ENCODE measurements around the gene MRGPRD. TPM values are rescaled to one million over a fixed set of nuclear protein-coding genes. Genes with fewer than 3 reads are reported as not detected.

Gene MRGPRD
- total and polyA plus RNA-seq, 8 donors: 0.92 TPM; not detected in 7

DNA sequence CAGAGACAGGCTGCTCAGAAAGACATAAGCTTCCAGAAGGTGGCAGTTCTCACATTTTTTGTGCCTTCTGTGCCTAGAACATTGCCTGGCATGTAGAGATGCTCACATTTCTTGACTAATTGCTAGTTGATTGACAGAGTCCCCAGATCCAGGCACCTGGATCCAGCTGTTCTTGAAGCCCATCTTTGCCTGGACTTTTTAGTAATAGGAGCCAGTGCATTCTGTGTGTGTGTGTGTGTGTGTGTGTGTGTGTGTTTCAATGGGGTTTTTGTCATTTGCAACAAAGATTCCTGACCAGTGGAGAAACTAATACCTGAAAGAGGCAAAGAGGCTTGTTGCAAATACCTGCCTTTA, 17.2 kb upstream of the MRGPRD start:
- no peak for DNase-seq
- H3K4me1 ChIP-seq: peaks cover 0 to 58% (median 31%) of the 10 kb centered on the region in 4 donors
- H3K27me3 ChIP-seq: peaks cover 0 to 14% (median 4%) of the 10 kb centered on the region in 3 donors
- TF ChIP-seq, protein P1, sequence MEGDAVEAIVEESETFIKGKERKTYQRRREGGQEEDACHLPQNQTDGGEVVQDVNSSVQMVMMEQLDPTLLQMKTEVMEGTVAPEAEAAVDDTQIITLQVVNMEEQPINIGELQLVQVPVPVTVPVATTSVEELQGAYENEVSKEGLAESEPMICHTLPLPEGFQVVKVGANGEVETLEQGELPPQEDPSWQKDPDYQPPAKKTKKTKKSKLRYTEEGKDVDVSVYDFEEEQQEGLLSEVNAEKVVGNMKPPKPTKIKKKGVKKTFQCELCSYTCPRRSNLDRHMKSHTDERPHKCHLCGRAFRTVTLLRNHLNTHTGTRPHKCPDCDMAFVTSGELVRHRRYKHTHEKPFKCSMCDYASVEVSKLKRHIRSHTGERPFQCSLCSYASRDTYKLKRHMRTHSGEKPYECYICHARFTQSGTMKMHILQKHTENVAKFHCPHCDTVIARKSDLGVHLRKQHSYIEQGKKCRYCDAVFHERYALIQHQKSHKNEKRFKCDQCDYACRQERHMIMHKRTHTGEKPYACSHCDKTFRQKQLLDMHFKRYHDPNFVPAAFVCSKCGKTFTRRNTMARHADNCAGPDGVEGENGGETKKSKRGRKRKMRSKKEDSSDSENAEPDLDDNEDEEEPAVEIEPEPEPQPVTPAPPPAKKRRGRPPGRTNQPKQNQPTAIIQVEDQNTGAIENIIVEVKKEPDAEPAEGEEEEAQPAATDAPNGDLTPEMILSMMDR (IDR thresholded peaks at IDR 0.05): no peak
- no peak for TF ChIP-seq POLR2A (IDR thresholded peaks at IDR 0.05)
- no peak for TF ChIP-seq EP300 (IDR thresholded peaks at IDR 0.05)
- TF ChIP-seq POLR2AphosphoS5 (IDR thresholded peaks at IDR 0.05): no peak
- intact Hi-C loops (cut with DNase I; ENCODE audit: low total_unique reads): no loop called here
- peak overlapping the region in 3 of 5 donors; percentile 72 to 94 (median 94) for H3K27ac ChIP-seq
- H3K9me3 ChIP-seq: no peaks in the 10 kb centered on the region
- H3K36me3 ChIP-seq: no peaks in the 10 kb centered on the region
- no peak overlapping the region for H3K4me3 ChIP-seq

DNA sequence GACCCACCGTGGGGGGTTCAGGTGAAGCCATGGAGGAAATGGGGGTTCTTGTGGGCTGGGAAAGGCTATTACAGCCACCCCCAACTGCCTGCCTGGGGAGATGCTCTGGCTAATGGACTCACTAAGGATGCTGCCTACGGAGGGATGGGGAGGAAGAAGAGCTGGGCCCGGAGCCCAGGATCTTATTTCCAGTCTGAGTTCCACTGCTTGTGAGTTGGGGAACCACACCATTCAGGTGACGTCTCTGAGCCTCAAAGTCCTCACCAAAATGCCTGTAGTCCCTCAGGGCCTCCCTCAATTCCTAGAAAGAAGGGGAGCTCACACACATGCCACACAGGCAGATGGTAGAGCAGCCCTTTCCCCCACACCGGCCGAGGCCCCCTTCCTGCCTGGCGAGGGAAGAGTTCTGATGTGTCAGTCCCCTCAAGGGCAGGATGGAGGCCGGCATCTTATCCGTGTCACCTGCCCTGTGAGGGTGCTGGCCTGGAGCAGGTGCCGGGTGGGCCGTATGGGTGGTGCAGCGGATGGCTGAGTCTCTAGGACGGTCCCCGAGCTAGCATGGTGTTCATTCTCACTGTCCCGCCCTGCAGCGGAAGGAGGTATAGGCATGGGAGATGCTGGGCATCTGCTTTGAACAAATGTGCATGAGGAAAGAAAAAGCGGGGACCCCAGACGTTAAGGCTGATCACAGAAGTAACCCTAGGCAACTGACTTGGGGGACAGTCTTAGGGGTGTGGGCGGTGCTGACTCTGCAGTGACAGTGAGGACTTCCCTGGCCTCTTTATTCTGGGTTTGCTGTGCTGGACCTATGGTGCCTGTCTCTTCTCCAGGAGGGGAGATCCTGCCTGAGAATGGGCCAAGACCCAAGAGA, 16.6 kb upstream of the MRGPRD start:
- H3K4me3 ChIP-seq: no peak overlapping the region
- intact Hi-C loops (cut with DNase I; ENCODE audit: low total_unique reads): no loop called here
- peaks cover 0 to 20% (median 10%) of the 10 kb centered on the region in 3 donors for H3K27me3 ChIP-seq
- peaks cover 0 to 52% (median 25%) of the 10 kb centered on the region in 4 donors for H3K4me1 ChIP-seq
- peak overlapping the region in 1 of 5 donors; percentile 94 for H3K27ac ChIP-seq
- no peaks in the 10 kb centered on the region for H3K36me3 ChIP-seq
- peak in 1 of 2 donors; percentile 1 for DNase-seq
- 81 to 94% (median 87%) methylated on average over 18 to 19 of the region's 19 CpGs for WGBS, 5 donors
- TF ChIP-seq, protein P1 (IDR thresholded peaks at IDR 0.05): no peak
- H3K9me3 ChIP-seq: no peaks in the 10 kb centered on the region

DNA sequence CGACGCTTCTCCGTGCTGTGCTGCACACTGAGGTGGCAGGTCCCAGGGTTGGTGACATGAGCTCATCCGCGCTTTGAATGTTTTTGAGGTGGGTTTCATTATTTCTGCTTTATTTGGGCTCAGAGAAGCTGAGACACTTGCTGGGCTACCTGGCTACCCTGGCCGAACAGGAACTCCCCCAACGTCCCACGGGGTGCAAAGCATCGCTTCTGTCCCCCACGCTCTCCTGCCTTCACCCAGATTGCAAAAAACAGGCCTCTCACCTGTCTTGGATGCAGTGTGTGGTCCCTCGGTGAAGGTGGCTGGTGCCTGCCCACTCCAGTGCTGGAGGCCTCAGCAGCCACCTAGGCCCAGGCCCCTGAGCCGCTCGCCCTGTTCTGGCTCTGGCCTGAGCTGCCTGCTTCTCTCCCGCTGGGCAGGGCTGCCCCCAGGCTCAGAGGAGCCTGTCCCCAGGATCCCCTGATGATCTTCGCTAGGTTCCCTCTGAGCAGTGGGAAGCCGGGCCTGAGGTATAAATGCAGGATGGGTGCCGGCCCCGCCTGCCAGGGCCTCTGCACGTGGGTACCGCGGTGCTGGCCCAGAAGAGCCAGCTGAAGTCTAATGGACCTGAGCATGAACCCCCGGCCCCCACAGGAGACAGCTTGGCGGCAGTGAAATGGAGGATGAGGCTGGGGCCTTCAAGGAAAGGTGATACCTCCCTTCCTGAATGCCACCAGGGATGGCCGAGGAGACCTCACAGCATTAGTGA, 15.8 kb upstream of the MRGPRD start:
- Histone ChIP-seq H3K4me3 (no peak overlapping the region), H3K4me1 (peaks cover 0 to 44% (median 20%) of the 10 kb centered on the region in 4 donors), H3K27me3 (peaks cover 0 to 28% (median 11%) of the 10 kb centered on the region in 3 donors), H3K9me3 (no peaks in the 10 kb centered on the region), H3K36me3 (no peaks in the 10 kb centered on the region), H3K27ac (peak overlapping the region in 1 of 5 donors; percentile 34)
- WGBS, 5 donors: 93 to 95% (median 95%) methylated on average over 17 to 24 of the region's 24 CpGs
- intact Hi-C loops (cut with DNase I; ENCODE audit: low total_unique reads): no loop called here
- DNase-seq: no peak
- TF ChIP-seq, protein P1 (IDR thresholded peaks at IDR 0.05): no peak
- no peak for TF ChIP-seq EP300 (IDR thresholded peaks at IDR 0.05)

DNA sequence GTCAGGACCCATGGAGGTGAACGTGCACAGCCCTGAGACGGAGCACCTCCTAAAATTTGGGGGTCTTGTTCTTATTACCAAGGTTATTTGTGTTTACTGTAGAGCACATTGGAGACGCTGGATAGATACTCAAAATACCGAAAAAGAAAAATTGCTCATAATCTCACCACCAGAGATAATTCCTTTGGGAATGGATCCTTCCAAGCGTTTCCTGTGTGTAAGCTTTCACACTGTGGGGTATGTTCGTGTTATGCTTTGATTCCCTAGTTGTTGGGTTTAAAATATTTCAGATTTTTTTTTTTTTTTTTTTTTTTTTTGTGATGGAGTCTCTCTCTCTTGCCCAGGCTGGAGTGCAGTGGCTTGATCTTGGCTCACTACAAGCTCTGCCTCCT, 14.1 kb upstream of the MRGPRD start:
- TF ChIP-seq, protein P1 (IDR thresholded peaks at IDR 0.05): no peak
- TF ChIP-seq EP300 (IDR thresholded peaks at IDR 0.05) (no peak), POLR2A (IDR thresholded peaks at IDR 0.05) (no peak), POLR2AphosphoS5 (IDR thresholded peaks at IDR 0.05) (no peak)
- Histone ChIP-seq H3K4me1 (peaks cover 0 to 27% (median 10%) of the 10 kb centered on the region in 4 donors), H3K27me3 (peaks cover 0 to 41% (median 11%) of the 10 kb centered on the region in 3 donors), H3K9me3 (no peaks in the 10 kb centered on the region), H3K27ac (no peak overlapping the region), H3K36me3 (no peaks in the 10 kb centered on the region), H3K4me3 (no peak overlapping the region)
- intact Hi-C loops (cut with DNase I; ENCODE audit: low total_unique reads): no loop called here
- no peak for DNase-seq
- 74 to 87% (median 79%) methylated on average over 6 of the region's 6 CpGs for WGBS, 5 donors

Measured in stomach (tissue), 9 donors.